Tibial nerve (tissue), 4 donors: ENCODE results near the gene DEPP1.

ENCODE experiments used
- CTCF ChIP-seq, 5 experiments: fragments of 200-600 bp in 3 of 5; fragments of 450-650 bp in 2 of 5; sonication (generic) in 3 of 5; IDR thresholded peaks; one replicate each; pipeline ENCODE4 v1.5.1; 2016 to 2019; ENCODE audit warnings: antibody characterized with exemption in 5 of 5, mild to moderate bottlenecking in 3 of 5, moderate library complexity in 2 of 5
- EP300 ChIP-seq, 2 donors: sonication (generic); formaldehyde crosslinking; IDR thresholded peaks; one replicate each; pipeline ENCODE4 v1.6.1; 2017; ENCODE audit warnings: antibody characterized with exemption in 2 of 2, mild to moderate bottlenecking in 1 of 2
- POLR2A ChIP-seq, 2 donors: fragments of 450-650 bp; IDR thresholded peaks; one replicate each; pipeline ENCODE4 v1.6.1; 2017; ENCODE audit warnings: antibody characterized with exemption in 2 of 2, mild to moderate bottlenecking in 2 of 2, moderate library complexity in 2 of 2

GRCh38 chr10:44939691-44940401 lies 38.8 kb downstream of the DEPP1 start:
- TF ChIP-seq CTCF (IDR thresholded peaks at IDR 0.05): no peak
- TF ChIP-seq POLR2A (IDR thresholded peaks at IDR 0.05): no peak
- TF ChIP-seq EP300 (IDR thresholded peaks at IDR 0.05): peak in 1 of 2 donors; percentile 29
